Measurements from ENCODE around the gene SYT7.

DNA sequence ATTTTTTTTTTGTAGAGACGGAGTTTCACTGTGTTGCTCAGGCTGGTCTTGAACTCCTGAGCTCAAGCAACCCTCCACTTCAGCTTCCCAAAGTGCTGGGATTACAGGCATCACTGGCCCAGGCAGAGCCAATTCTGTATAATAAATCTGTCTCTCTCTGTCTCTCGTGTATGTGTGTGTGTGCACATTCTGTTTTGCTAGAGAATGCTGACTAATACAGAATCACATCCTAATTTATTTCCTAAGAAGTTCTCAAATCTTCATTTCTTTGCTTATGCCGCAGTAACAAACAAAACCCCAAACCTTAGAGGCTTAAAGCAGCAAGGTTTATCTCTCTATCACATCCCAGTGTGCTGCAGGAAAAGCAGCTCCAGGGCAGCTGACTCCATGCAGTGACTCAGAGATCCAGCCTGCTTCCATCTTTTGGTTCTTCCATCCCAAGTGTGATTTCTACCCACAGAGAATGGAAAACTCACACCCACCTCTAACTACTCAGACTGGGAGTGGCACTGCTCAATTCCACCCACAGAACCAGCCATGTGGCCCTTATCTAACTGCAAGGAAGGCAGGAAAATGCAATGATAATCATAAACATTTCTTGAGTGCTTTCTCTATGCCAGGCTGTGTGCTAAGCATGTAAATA is 107.4 kb downstream of the SYT7 start:
- TF ChIP-seq RAD21 (IDR thresholded peaks at IDR 0.05) (no peak), YY1 (IDR thresholded peaks at IDR 0.05) (no peak), JUND (IDR thresholded peaks at IDR 0.05) (no peak), SP1 (IDR thresholded peaks at IDR 0.05) (no peak)
- TF ChIP-seq, protein P1, sequence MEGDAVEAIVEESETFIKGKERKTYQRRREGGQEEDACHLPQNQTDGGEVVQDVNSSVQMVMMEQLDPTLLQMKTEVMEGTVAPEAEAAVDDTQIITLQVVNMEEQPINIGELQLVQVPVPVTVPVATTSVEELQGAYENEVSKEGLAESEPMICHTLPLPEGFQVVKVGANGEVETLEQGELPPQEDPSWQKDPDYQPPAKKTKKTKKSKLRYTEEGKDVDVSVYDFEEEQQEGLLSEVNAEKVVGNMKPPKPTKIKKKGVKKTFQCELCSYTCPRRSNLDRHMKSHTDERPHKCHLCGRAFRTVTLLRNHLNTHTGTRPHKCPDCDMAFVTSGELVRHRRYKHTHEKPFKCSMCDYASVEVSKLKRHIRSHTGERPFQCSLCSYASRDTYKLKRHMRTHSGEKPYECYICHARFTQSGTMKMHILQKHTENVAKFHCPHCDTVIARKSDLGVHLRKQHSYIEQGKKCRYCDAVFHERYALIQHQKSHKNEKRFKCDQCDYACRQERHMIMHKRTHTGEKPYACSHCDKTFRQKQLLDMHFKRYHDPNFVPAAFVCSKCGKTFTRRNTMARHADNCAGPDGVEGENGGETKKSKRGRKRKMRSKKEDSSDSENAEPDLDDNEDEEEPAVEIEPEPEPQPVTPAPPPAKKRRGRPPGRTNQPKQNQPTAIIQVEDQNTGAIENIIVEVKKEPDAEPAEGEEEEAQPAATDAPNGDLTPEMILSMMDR (IDR thresholded peaks at IDR 0.05; ENCODE audit: low read depth, low read length, missing input control): no peak
- TF ChIP-seq, protein P2, sequence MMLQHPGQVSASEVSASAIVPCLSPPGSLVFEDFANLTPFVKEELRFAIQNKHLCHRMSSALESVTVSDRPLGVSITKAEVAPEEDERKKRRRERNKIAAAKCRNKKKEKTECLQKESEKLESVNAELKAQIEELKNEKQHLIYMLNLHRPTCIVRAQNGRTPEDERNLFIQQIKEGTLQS (IDR thresholded peaks at IDR 0.05): no peak
- TF ChIP-seq, protein P3, sequence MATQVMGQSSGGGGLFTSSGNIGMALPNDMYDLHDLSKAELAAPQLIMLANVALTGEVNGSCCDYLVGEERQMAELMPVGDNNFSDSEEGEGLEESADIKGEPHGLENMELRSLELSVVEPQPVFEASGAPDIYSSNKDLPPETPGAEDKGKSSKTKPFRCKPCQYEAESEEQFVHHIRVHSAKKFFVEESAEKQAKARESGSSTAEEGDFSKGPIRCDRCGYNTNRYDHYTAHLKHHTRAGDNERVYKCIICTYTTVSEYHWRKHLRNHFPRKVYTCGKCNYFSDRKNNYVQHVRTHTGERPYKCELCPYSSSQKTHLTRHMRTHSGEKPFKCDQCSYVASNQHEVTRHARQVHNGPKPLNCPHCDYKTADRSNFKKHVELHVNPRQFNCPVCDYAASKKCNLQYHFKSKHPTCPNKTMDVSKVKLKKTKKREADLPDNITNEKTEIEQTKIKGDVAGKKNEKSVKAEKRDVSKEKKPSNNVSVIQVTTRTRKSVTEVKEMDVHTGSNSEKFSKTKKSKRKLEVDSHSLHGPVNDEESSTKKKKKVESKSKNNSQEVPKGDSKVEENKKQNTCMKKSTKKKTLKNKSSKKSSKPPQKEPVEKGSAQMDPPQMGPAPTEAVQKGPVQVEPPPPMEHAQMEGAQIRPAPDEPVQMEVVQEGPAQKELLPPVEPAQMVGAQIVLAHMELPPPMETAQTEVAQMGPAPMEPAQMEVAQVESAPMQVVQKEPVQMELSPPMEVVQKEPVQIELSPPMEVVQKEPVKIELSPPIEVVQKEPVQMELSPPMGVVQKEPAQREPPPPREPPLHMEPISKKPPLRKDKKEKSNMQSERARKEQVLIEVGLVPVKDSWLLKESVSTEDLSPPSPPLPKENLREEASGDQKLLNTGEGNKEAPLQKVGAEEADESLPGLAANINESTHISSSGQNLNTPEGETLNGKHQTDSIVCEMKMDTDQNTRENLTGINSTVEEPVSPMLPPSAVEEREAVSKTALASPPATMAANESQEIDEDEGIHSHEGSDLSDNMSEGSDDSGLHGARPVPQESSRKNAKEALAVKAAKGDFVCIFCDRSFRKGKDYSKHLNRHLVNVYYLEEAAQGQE (IDR thresholded peaks at IDR 0.05): no peak
- TF ChIP-seq, protein P4, sequence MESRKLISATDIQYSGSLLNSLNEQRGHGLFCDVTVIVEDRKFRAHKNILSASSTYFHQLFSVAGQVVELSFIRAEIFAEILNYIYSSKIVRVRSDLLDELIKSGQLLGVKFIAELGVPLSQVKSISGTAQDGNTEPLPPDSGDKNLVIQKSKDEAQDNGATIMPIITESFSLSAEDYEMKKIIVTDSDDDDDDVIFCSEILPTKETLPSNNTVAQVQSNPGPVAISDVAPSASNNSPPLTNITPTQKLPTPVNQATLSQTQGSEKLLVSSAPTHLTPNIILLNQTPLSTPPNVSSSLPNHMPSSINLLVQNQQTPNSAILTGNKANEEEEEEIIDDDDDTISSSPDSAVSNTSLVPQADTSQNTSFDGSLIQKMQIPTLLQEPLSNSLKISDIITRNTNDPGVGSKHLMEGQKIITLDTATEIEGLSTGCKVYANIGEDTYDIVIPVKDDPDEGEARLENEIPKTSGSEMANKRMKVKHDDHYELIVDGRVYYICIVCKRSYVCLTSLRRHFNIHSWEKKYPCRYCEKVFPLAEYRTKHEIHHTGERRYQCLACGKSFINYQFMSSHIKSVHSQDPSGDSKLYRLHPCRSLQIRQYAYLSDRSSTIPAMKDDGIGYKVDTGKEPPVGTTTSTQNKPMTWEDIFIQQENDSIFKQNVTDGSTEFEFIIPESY (IDR thresholded peaks at IDR 0.05): no peak

Data from liver (tissue), 3 donors.